ENCODE data around the gene CAPN13.

DNA sequence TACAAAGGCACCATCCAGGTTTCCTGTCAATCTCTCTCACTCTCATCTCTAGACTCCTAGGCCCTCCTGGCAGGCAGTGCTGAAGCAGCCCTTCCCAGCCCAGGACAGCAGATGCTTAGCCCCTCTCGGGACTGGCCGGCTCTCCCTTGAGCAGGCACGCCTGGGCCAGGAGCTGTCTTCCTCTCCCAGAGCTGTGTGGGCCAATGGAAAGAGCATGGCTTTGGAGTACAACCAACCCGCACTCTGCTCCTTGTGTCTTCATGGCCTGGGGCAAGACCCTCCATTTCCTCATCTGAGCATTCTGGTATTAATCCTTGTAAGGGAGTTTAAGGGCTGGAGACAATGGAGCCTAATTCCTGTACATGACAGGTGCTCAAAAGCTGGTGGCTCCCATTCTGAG is 97.2 kb downstream of the CAPN13 start:
- TF ChIP-seq, protein P1, sequence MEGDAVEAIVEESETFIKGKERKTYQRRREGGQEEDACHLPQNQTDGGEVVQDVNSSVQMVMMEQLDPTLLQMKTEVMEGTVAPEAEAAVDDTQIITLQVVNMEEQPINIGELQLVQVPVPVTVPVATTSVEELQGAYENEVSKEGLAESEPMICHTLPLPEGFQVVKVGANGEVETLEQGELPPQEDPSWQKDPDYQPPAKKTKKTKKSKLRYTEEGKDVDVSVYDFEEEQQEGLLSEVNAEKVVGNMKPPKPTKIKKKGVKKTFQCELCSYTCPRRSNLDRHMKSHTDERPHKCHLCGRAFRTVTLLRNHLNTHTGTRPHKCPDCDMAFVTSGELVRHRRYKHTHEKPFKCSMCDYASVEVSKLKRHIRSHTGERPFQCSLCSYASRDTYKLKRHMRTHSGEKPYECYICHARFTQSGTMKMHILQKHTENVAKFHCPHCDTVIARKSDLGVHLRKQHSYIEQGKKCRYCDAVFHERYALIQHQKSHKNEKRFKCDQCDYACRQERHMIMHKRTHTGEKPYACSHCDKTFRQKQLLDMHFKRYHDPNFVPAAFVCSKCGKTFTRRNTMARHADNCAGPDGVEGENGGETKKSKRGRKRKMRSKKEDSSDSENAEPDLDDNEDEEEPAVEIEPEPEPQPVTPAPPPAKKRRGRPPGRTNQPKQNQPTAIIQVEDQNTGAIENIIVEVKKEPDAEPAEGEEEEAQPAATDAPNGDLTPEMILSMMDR (IDR thresholded peaks at IDR 0.05; ENCODE audit: low read depth, low read length), result no peak
- TF ChIP-seq EZH2phosphoT487 (IDR thresholded peaks at IDR 0.05; ENCODE audit: low read depth), result no peak

Measured in OCI-LY3 (cell line).